ENCODE results near the gene IL7R.

GRCh38 chr5:35919191-35919590 lies 62.5 kb downstream of the IL7R start:
- TF ChIP-seq CTCF (IDR thresholded peaks at IDR 0.05) = no peak
- TF ChIP-seq ZFX (IDR thresholded peaks at IDR 0.05; ENCODE audit: borderline replicate concordance) = no peak

Measured in 22Rv1 (cell line).